PFSK-1 (cell line): ENCODE results near the gene ALDOC.

Experiments
- SIN3A ChIP-seq: IDR thresholded peaks from 2 replicates; pipeline ENCODE4 v1.6.1; 2012; ENCODE audit warnings: mild to moderate bottlenecking, low read length, moderate library complexity, borderline replicate concordance; ENCODE audit not compliant: insufficient read depth
- TAF1 ChIP-seq: IDR thresholded peaks from 2 replicates; pipeline ENCODE4 v1.6.1; 2012; ENCODE audit warnings: low read length, control low read depth, borderline replicate concordance; ENCODE audit not compliant: insufficient read depth

DNA sequence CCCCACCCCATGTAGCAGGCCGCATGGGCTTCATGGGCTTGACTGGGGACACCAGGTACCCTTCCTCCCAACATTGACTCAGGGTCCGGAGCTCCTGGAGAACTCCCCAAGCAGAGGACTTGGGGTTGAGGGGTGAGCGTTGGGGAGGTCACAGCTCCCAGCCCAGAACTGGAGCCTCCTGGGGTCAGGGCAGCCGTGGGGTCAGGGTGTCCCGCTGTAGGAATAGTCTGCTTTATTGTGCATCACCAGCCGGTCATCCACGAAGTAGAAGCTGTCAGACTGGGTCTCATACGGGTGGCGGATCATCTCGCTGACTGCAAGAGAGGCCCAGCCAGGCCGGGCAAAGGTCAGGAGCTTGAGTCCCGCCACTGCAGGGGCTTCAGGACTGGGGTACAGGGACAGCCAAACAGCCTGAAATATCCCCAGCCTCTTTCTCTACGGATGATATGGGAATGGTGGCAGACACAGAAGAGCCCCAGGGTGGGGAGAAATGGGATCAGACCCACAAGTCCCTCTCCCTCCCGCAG lies 29.5 kb downstream of the ALDOC start:
- no peak for TF ChIP-seq TAF1
- TF ChIP-seq SIN3A: no peak
